GM12872 (cell line): ENCODE results near the gene RELA.

Experiments
- CTCF ChIP-seq: IDR thresholded peaks from 3 replicates; pipeline ENCODE4 v1.5.1; 2011; ENCODE audit warnings: low read depth, mild to moderate bottlenecking, low read length, moderate library complexity; ENCODE audit not compliant: insufficient read depth

The RELA gene

DNA sequence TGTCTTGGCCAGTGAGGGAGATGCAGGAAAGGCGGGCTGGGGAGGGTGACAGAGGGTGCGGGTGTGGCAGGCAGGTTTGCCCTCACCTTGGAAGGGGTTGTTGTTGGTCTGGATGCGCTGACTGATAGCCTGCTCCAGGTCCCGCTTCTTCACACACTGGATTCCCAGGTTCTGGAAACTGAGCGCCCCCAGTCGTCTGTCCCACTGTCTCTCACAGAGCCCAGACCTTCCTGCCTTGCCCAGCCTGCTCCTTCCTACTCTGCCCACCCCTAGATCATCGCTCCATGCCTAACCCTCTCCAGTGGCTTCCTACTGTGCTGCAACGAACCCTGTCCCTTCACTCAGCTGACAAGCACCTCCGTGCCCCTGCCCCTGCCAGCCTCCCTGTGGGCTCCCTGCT, 2.7 kb downstream of the RELA start:
- no peak for TF ChIP-seq CTCF

DNA sequence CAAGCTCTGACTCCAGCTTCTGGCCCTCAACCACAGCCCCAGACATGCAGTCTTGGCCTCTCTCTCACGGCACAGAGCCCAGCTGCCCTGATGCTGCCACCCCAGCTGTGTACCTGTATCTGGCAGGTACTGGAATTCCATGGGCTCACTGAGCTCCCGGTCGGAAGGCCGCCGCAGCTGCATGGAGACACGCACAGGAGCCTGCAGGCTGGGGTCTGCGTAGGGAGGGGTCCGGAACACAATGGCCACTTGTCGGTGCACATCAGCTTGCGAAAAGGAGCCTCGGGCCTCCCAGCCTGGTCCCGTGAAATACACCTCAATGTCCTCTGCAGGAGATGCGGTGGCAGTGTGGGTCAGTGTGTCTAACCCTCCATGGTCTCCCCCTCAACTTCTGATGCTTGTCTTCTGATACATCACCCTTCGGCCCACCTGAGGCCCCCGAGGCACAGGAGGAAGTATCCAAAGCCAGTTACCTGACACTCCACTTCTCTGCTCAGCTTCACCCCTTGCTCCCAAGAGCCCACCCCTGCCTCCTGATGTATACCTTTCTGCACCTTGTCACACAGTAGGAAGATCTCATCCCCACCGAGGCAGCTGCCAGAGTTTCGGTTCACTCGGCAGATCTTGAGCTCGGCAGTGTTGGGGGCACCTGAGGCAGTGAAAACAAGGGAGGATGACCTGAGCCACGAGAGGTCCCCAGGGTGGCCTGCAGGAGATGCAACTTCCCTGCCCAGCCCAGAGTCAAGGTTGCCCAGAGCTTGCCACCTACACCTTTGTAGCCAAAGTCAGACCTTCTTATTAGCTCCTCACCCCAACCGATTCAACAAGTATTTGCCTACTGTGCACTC, 4.3 kb downstream of the RELA start:
- no peak for TF ChIP-seq CTCF

DNA sequence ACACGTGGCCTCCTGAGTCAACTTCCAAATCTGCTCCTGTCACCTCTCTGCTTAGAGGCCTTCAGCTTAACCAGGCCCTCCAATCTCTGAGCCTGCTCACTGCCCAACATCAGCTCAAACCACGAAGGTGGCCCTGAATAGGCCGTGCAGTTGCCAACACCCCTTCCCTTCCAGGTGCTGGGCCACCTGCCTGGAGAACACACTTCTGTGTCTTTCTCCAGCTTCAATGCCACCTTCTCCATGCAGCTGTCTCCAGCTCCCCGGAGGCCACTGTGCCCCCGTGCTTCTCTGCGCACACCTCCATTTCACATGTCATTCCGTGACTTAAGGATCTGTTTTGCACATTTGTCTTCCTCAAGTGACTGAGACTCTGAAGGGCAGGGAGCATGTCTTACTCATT, 5.3 kb downstream of the RELA start:
- no peak for TF ChIP-seq CTCF

GRCh38 chr11:65655570-65656332, 7.0 kb downstream of the RELA start:
- TF ChIP-seq CTCF = no peak

DNA sequence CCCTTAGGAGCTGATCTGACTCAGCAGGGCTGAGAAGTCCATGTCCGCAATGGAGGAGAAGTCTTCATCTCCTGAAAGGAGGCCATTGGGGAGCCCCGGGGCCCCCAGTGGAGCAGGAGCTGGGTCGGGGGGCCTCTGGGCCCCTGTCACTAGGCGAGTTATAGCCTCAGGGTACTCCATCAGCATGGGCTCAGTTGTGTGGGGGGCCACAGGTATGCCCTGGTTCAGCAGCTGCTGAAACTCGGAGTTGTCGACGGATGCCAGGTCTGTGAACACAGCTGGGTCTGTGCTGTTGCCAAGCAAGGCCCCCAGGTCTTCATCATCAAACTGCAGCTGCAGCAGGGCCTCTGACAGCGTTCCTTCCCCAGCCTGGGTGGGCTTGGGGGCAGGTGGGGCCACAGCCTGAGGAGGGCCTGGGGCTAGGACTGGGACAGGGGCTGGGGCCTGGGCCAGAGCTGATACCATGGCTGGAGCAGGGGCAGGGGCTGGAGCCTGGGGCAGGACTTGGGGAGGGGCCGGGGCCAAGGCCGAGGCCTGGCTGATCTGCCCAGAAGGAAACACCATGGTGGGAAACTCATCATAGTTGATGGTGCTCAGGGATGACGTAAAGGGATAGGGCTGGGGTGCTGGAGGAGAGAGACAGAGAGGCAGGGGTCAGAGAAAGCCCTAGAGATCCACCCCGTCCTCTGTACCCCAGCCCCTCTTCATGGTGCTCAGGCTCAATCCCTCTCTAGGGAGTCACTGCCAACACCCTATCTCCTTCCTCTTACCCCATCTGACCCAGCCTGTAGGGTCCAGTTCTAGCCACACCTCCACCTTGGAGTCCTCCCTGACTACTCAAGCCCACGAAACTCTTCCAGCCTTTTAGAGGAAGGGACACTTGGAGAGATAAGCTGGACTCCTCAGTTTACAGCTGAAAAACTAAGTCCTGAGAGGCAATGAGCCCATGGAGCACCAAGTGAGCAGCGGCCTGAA, 8.1 kb downstream of the RELA start:
- TF ChIP-seq CTCF = no peak

- no peak for TF ChIP-seq CTCF
Observed at GRCh38 chr11:65653229-65654225, 9.2 kb downstream of the RELA start.
